ENCODE results near the gene ID2.
A peak's percentile ranks its signal among the peaks of the same experiment; 100 is the strongest.

Gene ID2

GRCh38 chr2:8657423-8658062 lies 24.3 kb upstream of the ID2 start:
- no peak overlapping the region for H3K4me3 ChIP-seq (ENCODE audit: low read depth in 1 of 2, low read length in 2 of 2)
- no peak for TF ChIP-seq CTCF (IDR thresholded peaks at IDR 0.05; ENCODE audit: borderline replicate concordance, extremely low read depth, low read length, poor library complexity, severe bottlenecking)
- no peak for TF ChIP-seq EZH2 (IDR thresholded peaks at IDR 0.05; ENCODE audit: borderline replicate concordance, low read depth, low read length, severe bottlenecking)
- H3K27ac ChIP-seq (ENCODE audit: low read length), result 0 out of 2 replicates have a peak overlapping the region, but pooled peaks have one; percentile 5
- H2AFZ ChIP-seq (ENCODE audit: low read depth, low read length), result no peak overlapping the region
- H3K4me1 ChIP-seq (ENCODE audit: insufficient read depth, low read length), result peaks cover 15% of the 10 kb centered on the region
- ATAC-seq (ENCODE audit: insufficient read depth, low read depth) (peak; percentile 70), DNase-seq (no peak)
- H3K79me2 ChIP-seq (ENCODE audit: insufficient read depth, low read length), result no peaks in the 10 kb centered on the region
- no peaks in the 10 kb centered on the region for H3K9me3 ChIP-seq (ENCODE audit: insufficient read depth, low read length, severe bottlenecking)
- H4K20me1 ChIP-seq (ENCODE audit: insufficient read depth, low read length), result no peaks in the 10 kb centered on the region
- H3K36me3 ChIP-seq (ENCODE audit: insufficient read depth, low read length), result no peaks in the 10 kb centered on the region
- no peak overlapping the region for H3K4me2 ChIP-seq (ENCODE audit: insufficient read depth, low read length)
- H3K27me3 ChIP-seq (ENCODE audit: insufficient read depth, low read length, poor library complexity), result no peaks in the 10 kb centered on the region
- H3K9ac ChIP-seq (ENCODE audit: low read depth, low read length), result no peak overlapping the region

- Histone ChIP-seq H3K27me3 (ENCODE audit: insufficient read depth, low read length, poor library complexity) (no peaks in the 10 kb centered on the region), H2AFZ (ENCODE audit: low read depth, low read length) (no peak overlapping the region), H3K9ac (ENCODE audit: low read depth, low read length) (no peak overlapping the region), H3K9me3 (ENCODE audit: insufficient read depth, low read length, severe bottlenecking) (no peaks in the 10 kb centered on the region), H3K4me1 (ENCODE audit: insufficient read depth, low read length) (peaks cover 15% of the 10 kb centered on the region), H3K27ac (ENCODE audit: low read length) (no peak overlapping the region), H4K20me1 (ENCODE audit: insufficient read depth, low read length) (no peaks in the 10 kb centered on the region), H3K4me3 (ENCODE audit: low read depth in 1 of 2, low read length in 2 of 2) (no peak overlapping the region), H3K36me3 (ENCODE audit: insufficient read depth, low read length) (no peaks in the 10 kb centered on the region), H3K79me2 (ENCODE audit: insufficient read depth, low read length) (no peaks in the 10 kb centered on the region), H3K4me2 (ENCODE audit: insufficient read depth, low read length) (no peak overlapping the region)
- DNase-seq, result no peak
- ATAC-seq (ENCODE audit: insufficient read depth, low read depth), result no peak
- TF ChIP-seq CTCF (IDR thresholded peaks at IDR 0.05; ENCODE audit: borderline replicate concordance, extremely low read depth, low read length, poor library complexity, severe bottlenecking), result no peak
- no peak for TF ChIP-seq EZH2 (IDR thresholded peaks at IDR 0.05; ENCODE audit: borderline replicate concordance, low read depth, low read length, severe bottlenecking)
These were observed 23.6 kb upstream of the ID2 start for GRCh38 chr2:8658064-8658862.

GRCh38 chr2:8659092-8659734 lies 22.6 kb upstream of the ID2 start:
- H3K4me2 ChIP-seq (ENCODE audit: insufficient read depth, low read length), result no peak overlapping the region
- TF ChIP-seq CTCF (IDR thresholded peaks at IDR 0.05; ENCODE audit: borderline replicate concordance, extremely low read depth, low read length, poor library complexity, severe bottlenecking) (no peak), EZH2 (IDR thresholded peaks at IDR 0.05; ENCODE audit: borderline replicate concordance, low read depth, low read length, severe bottlenecking) (no peak)
- no peaks in the 10 kb centered on the region for H3K27me3 ChIP-seq (ENCODE audit: insufficient read depth, low read length, poor library complexity)
- no peaks in the 10 kb centered on the region for H3K9me3 ChIP-seq (ENCODE audit: insufficient read depth, low read length, severe bottlenecking)
- no peak for DNase-seq
- no peak overlapping the region for H3K27ac ChIP-seq (ENCODE audit: low read length)
- H3K79me2 ChIP-seq (ENCODE audit: insufficient read depth, low read length), result no peaks in the 10 kb centered on the region
- no peaks in the 10 kb centered on the region for H3K36me3 ChIP-seq (ENCODE audit: insufficient read depth, low read length)
- H3K4me1 ChIP-seq (ENCODE audit: insufficient read depth, low read length), result peaks cover 15% of the 10 kb centered on the region
- no peaks in the 10 kb centered on the region for H4K20me1 ChIP-seq (ENCODE audit: insufficient read depth, low read length)
- H3K4me3 ChIP-seq (ENCODE audit: low read depth in 1 of 2, low read length in 2 of 2), result no peak overlapping the region
- ATAC-seq (ENCODE audit: insufficient read depth, low read depth), result no peak
- no peak overlapping the region for H2AFZ ChIP-seq (ENCODE audit: low read depth, low read length)
- H3K9ac ChIP-seq (ENCODE audit: low read depth, low read length), result no peak overlapping the region
